Measurements from ENCODE around the gene NLK. TPM values are rescaled to one million over a fixed set of nuclear protein-coding genes. Genes with fewer than 3 reads are reported as not detected.

NLK gene
- total and polyA plus RNA-seq, 10 of the 15 experiments (the other 5 are each of a cell fraction or from before 2014, with no cell fraction given): 5.0 to 22.9 (median 15.0) TPM

GRCh38 chr17:28130472-28130871, 88.0 kb downstream of the NLK start (continued):
- TF ChIP-seq MXI1 (IDR thresholded peaks at IDR 0.05; ENCODE audit: low read depth, low read length): no peak
- no peak for TF ChIP-seq TBL1XR1 (IDR thresholded peaks at IDR 0.05; ENCODE audit: low read depth, low read length)
- TF ChIP-seq NKRF (conservative IDR thresholded peaks at IDR 0.05): no peak

GRCh38 chr17:28131599-28131998, 89.1 kb downstream of the NLK start:
- BruUV-seq (replicated peaks): no TSS peak
- TF ChIP-seq SIN3A (IDR thresholded peaks at IDR 0.05; ENCODE audit: low read depth, low read length): no peak
- TF ChIP-seq RELB (IDR thresholded peaks at IDR 0.05; ENCODE audit: low read depth): no peak
- no peak for TF ChIP-seq PAX5 (IDR thresholded peaks at IDR 0.05; ENCODE audit: borderline replicate concordance, low read depth, low read length)
- no peak for TF ChIP-seq POU2F2 (IDR thresholded peaks at IDR 0.05; ENCODE audit: borderline replicate concordance, low read depth, low read length)
- TF ChIP-seq ZNF24 (IDR thresholded peaks at IDR 0.05): no peak
- TF ChIP-seq ZNF384 (IDR thresholded peaks at IDR 0.05; ENCODE audit: borderline replicate concordance, low read depth, low read length): no peak
- TF ChIP-seq DPF2 (IDR thresholded peaks at IDR 0.05): no peak
- no peak for TF ChIP-seq IKZF1 (conservative IDR thresholded peaks at IDR 0.05)
- TF ChIP-seq, protein P1, sequence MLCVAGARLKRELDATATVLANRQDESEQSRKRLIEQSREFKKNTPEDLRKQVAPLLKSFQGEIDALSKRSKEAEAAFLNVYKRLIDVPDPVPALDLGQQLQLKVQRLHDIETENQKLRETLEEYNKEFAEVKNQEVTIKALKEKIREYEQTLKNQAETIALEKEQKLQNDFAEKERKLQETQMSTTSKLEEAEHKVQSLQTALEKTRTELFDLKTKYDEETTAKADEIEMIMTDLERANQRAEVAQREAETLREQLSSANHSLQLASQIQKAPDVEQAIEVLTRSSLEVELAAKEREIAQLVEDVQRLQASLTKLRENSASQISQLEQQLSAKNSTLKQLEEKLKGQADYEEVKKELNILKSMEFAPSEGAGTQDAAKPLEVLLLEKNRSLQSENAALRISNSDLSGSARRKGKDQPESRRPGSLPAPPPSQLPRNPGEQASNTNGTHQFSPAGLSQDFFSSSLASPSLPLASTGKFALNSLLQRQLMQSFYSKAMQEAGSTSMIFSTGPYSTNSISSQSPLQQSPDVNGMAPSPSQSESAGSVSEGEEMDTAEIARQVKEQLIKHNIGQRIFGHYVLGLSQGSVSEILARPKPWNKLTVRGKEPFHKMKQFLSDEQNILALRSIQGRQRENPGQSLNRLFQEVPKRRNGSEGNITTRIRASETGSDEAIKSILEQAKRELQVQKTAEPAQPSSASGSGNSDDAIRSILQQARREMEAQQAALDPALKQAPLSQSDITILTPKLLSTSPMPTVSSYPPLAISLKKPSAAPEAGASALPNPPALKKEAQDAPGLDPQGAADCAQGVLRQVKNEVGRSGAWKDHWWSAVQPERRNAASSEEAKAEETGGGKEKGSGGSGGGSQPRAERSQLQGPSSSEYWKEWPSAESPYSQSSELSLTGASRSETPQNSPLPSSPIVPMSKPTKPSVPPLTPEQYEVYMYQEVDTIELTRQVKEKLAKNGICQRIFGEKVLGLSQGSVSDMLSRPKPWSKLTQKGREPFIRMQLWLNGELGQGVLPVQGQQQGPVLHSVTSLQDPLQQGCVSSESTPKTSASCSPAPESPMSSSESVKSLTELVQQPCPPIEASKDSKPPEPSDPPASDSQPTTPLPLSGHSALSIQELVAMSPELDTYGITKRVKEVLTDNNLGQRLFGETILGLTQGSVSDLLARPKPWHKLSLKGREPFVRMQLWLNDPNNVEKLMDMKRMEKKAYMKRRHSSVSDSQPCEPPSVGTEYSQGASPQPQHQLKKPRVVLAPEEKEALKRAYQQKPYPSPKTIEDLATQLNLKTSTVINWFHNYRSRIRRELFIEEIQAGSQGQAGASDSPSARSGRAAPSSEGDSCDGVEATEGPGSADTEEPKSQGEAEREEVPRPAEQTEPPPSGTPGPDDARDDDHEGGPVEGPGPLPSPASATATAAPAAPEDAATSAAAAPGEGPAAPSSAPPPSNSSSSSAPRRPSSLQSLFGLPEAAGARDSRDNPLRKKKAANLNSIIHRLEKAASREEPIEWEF (IDR thresholded peaks at IDR 0.05; ENCODE audit: insufficient replicate concordance, low read depth, low read length): no peak
- TF ChIP-seq MTA2 (IDR thresholded peaks at IDR 0.05; ENCODE audit: low read depth): no peak
- no peak for TF ChIP-seq YBX1 (IDR thresholded peaks at IDR 0.05)

More at GRCh38 chr17:28131599-28131998, 89.1 kb downstream of the NLK start:
- ChIA-PET POLR2A (interaction anchor here (0.6 to 0.7 kb wide), 3 partner anchors 15 to 150 kb away, joined by 3 to 8 read pairs (median 4); no protein-coding TSS in a partner anchor), CTCF (interaction anchor here (1.4 kb wide), 1 partner anchor 8 kb away, joined by 3 read pairs; no protein-coding TSS in a partner anchor), RAD21 (ENCODE audit: unreplicated experiment) (no interaction called here), SMC1A (ENCODE audit: uncharacterized antibody, unreplicated experiment) (interaction anchor here (0.7 to 2.2 kb wide), 5 partner anchors 10 to 88 kb away, joined by 3 to 5 read pairs (median 3); partner anchors contain the start of gene NLK)
- Histone ChIP-seq H3K4me1 (ENCODE audit: control insufficient read depth, insufficient read depth, low read length) (no peaks in the 10 kb centered on the region), H3K36me3 (ENCODE audit: control insufficient read depth in 2 of 2, insufficient read depth in 2 of 2, low read length in 1 of 2) (no peaks in the 10 kb centered on the region; a peak in 1 of 4 replicates), H3K9ac (ENCODE audit: control insufficient read depth, insufficient read depth, low read length) (no peak overlapping the region), H3K27me3 (replicated peaks in 1 of 2; ENCODE audit: control insufficient read depth in 2 of 2, insufficient read depth in 2 of 2, low read length in 1 of 2) (no peaks in the 10 kb centered on the region), H3K9me3 (replicated peaks; ENCODE audit: control insufficient read depth, insufficient read depth, low read length) (no peaks in the 10 kb centered on the region), H3K4me3 (no peak overlapping the region), H3K27ac (ENCODE audit: control insufficient read depth, insufficient read depth) (no peak overlapping the region), H3K4me2 (ENCODE audit: control insufficient read depth, insufficient read depth) (no peak overlapping the region), H4K20me1 (ENCODE audit: control insufficient read depth, insufficient read depth) (no peaks in the 10 kb centered on the region), H2AFZ (ENCODE audit: control insufficient read depth, low read depth, low read length) (no peak overlapping the region), H3K79me2 (ENCODE audit: control insufficient read depth, insufficient read depth, low read length) (no peaks in the 10 kb centered on the region)
- in situ Hi-C loops (cut with MboI) (no loop called here), intact Hi-C loops (cut with micrococcal nuclease; ENCODE audit: unreplicated experiment) (no loop called here)
- 100% methylated on average over 4 of the region's 4 CpGs for WGBS (ENCODE audit: insufficient coverage, insufficient replicate concordance, low lambda C conversion rate, missing lambda C conversion rate)
- FAIRE-seq (no peak), DNase-seq (ENCODE audit: low read depth, low spot score) (no peak), ATAC-seq (no peak)

All from GM12878 (cell line).